Upper lobe of left lung (tissue), 4 donors: ENCODE measurements around the gene PECR.

Experiments
- EP300 ChIP-seq, 4 donors: sonication (generic); formaldehyde crosslinking; IDR thresholded peaks; one replicate each; pipeline ENCODE4 v1.5.1; 2017; ENCODE audit warnings: antibody characterized with exemption in 4 of 4, control low read depth in 2 of 4
- POLR2A ChIP-seq, 4 donors: fragments of 450-650 bp; IDR thresholded peaks; one replicate each; pipeline ENCODE4 v1.5.1; 2016 to 2017; ENCODE audit warnings: antibody characterized with exemption in 4 of 4, mild to moderate bottlenecking in 2 of 4
- POLR2AphosphoS5 ChIP-seq, 2 donors: sonication (generic); formaldehyde crosslinking; IDR thresholded peaks; one replicate each; pipeline ENCODE4 v1.5.1; 2017; ENCODE audit warnings: antibody characterized with exemption in 2 of 2
- TF ChIP-seq, protein P1 (sequence below), 6 experiments: fragments of 450-650 bp in 4 of 6; fragments of 200-600 bp in 2 of 6; sonication (generic) in 2 of 6; IDR thresholded peaks; one replicate each; pipeline ENCODE4 v1.5.1; 2016 to 2019; ENCODE audit warnings: antibody characterized with exemption in 6 of 6

DNA sequence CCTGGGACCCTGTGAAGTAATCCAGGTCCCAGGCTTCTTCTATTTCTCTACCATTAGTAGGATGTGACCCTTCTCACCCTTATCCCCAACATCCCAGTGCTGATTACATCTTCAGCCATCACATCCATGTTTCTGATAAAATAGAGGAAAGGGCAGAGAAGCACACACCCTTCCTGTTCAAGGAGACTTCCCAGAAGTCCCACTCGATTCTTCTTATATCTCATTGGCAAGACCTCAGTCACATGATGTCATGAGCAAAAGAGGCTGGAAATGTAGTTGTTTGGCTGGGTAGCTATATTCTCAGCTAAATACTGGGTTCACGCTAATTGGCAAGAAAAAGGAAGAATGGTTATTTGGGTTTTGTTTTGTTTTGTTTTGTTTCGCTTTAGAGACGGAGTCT lies 19.5 kb upstream of the PECR start:
- TF ChIP-seq POLR2AphosphoS5 (IDR thresholded peaks at IDR 0.05): no peak
- TF ChIP-seq, protein P1, sequence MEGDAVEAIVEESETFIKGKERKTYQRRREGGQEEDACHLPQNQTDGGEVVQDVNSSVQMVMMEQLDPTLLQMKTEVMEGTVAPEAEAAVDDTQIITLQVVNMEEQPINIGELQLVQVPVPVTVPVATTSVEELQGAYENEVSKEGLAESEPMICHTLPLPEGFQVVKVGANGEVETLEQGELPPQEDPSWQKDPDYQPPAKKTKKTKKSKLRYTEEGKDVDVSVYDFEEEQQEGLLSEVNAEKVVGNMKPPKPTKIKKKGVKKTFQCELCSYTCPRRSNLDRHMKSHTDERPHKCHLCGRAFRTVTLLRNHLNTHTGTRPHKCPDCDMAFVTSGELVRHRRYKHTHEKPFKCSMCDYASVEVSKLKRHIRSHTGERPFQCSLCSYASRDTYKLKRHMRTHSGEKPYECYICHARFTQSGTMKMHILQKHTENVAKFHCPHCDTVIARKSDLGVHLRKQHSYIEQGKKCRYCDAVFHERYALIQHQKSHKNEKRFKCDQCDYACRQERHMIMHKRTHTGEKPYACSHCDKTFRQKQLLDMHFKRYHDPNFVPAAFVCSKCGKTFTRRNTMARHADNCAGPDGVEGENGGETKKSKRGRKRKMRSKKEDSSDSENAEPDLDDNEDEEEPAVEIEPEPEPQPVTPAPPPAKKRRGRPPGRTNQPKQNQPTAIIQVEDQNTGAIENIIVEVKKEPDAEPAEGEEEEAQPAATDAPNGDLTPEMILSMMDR (IDR thresholded peaks at IDR 0.05): no peak
- TF ChIP-seq POLR2A (IDR thresholded peaks at IDR 0.05): no peak
- TF ChIP-seq EP300 (IDR thresholded peaks at IDR 0.05): no peak
